NB4 (cell line): ENCODE results near the gene CNTNAP2.

Experiments used
- CTCF ChIP-seq: IDR thresholded peaks from one replicate; pipeline ENCODE4 v1.5.1; 2012; ENCODE audit warnings: low read depth, low read length
- MAX ChIP-seq: IDR thresholded peaks from 2 replicates; pipeline ENCODE4 v1.6.1; 2011; ENCODE audit warnings: low read depth, low read length
- MYC ChIP-seq: IDR thresholded peaks from 2 replicates; pipeline ENCODE4 v1.6.1; 2011; ENCODE audit warnings: low read depth, low read length
- POLR2A ChIP-seq: IDR thresholded peaks from 2 replicates; pipeline ENCODE4 v1.6.1; 2011; ENCODE audit warnings: mild to moderate bottlenecking; ENCODE audit not compliant: insufficient read length; ENCODE audit errors: extremely low read depth

GRCh38 chr7:146722986-146723385 lies 606.4 kb downstream of the CNTNAP2 start:
- TF ChIP-seq CTCF (no peak), POLR2A (no peak), MAX (no peak), MYC (no peak)
